ENCODE data around the gene NOBOX. TPM values are rescaled to one million over a fixed set of nuclear protein-coding genes. Genes with fewer than 3 reads are reported as not detected.
"Not testable (repeated sequence)": the region's sequence is repeated elsewhere in the genome, so short reads cannot be mapped to it uniquely, and the experiment has no call there.

Gene NOBOX
- total RNA-seq, 1 donor from 2014 or later: not detected

GRCh38 chr7:144384071-144384470 lies 19.4 kb downstream of the NOBOX start:
- peaks cover 12% of the 10 kb centered on the region for H3K4me1 Mint-ChIP-seq
- no peak overlapping the region for H3K4me3 Mint-ChIP-seq
- no peaks in the 10 kb centered on the region for H3K27me3 Mint-ChIP-seq
- no peaks in the 10 kb centered on the region for H3K9me3 Mint-ChIP-seq
- DNase-seq: no peak
- intact Hi-C loops (cut with micrococcal nuclease): no loop called here
- H3K36me3 Mint-ChIP-seq (ENCODE audit: low read depth): peaks cover 4% of the 10 kb centered on the region
- no peak overlapping the region for H3K27ac Mint-ChIP-seq

GRCh38 chr7:144379776-144380384 lies 23.6 kb downstream of the NOBOX start:
- Mint-ChIP-seq H3K27ac (no peak overlapping the region), H3K4me3 (no peak overlapping the region), H3K9me3 (peaks cover 5% of the 10 kb centered on the region), H3K27me3 (no peaks in the 10 kb centered on the region), H3K4me1 (peaks cover 8% of the 10 kb centered on the region), H3K36me3 (ENCODE audit: low read depth) (peaks cover 8% of the 10 kb centered on the region)
- intact Hi-C loops (cut with micrococcal nuclease): no loop called here
- no peak for DNase-seq

GRCh38 chr7:144378651-144379050 lies 24.8 kb downstream of the NOBOX start:
- Mint-ChIP-seq H3K36me3 (ENCODE audit: low read depth) (peaks cover 8% of the 10 kb centered on the region), H3K4me1 (no peaks in the 10 kb centered on the region), H3K27ac (no peak overlapping the region), H3K4me3 (no peak overlapping the region), H3K27me3 (no peaks in the 10 kb centered on the region), H3K9me3 (peaks cover 5% of the 10 kb centered on the region)
- no peak for DNase-seq
- intact Hi-C loops (cut with micrococcal nuclease): no loop called here

- H3K27me3 Mint-ChIP-seq; H3K4me1 Mint-ChIP-seq; H3K4me3 Mint-ChIP-seq; H3K36me3 Mint-ChIP-seq (ENCODE audit: low read depth); H3K27ac Mint-ChIP-seq; intact Hi-C loops (cut with micrococcal nuclease); H3K9me3 Mint-ChIP-seq; DNase-seq: not testable (repeated sequence)
Measured at GRCh38 chr7:144369221-144369620, 34.3 kb downstream of the NOBOX start.

GRCh38 chr7:144367250-144367649 lies 36.2 kb downstream of the NOBOX start:
- H3K27ac Mint-ChIP-seq; H3K9me3 Mint-ChIP-seq; DNase-seq; intact Hi-C loops (cut with micrococcal nuclease); H3K27me3 Mint-ChIP-seq; H3K36me3 Mint-ChIP-seq (ENCODE audit: low read depth); H3K4me3 Mint-ChIP-seq; H3K4me1 Mint-ChIP-seq: not testable (repeated sequence)

- H3K36me3 Mint-ChIP-seq (ENCODE audit: low read depth); H3K9me3 Mint-ChIP-seq; DNase-seq; H3K4me1 Mint-ChIP-seq; intact Hi-C loops (cut with micrococcal nuclease); H3K4me3 Mint-ChIP-seq; H3K27ac Mint-ChIP-seq; H3K27me3 Mint-ChIP-seq: not testable (repeated sequence)
Measured at GRCh38 chr7:144365523-144365922, 38.0 kb downstream of the NOBOX start.

GRCh38 chr7:144362061-144362460 lies 41.4 kb downstream of the NOBOX start:
- H3K4me3 Mint-ChIP-seq; H3K9me3 Mint-ChIP-seq; H3K4me1 Mint-ChIP-seq; intact Hi-C loops (cut with micrococcal nuclease); H3K36me3 Mint-ChIP-seq (ENCODE audit: low read depth); DNase-seq; H3K27me3 Mint-ChIP-seq; H3K27ac Mint-ChIP-seq: not testable (repeated sequence)

GRCh38 chr7:144356860-144357259 lies 46.6 kb downstream of the NOBOX start:
- H3K4me1 Mint-ChIP-seq; intact Hi-C loops (cut with micrococcal nuclease); H3K4me3 Mint-ChIP-seq; H3K9me3 Mint-ChIP-seq; H3K27me3 Mint-ChIP-seq; H3K27ac Mint-ChIP-seq; H3K36me3 Mint-ChIP-seq (ENCODE audit: low read depth): not testable (repeated sequence)
- DNase-seq: peak; percentile 8

- H3K27me3 Mint-ChIP-seq; H3K9me3 Mint-ChIP-seq; H3K4me3 Mint-ChIP-seq; intact Hi-C loops (cut with micrococcal nuclease); H3K4me1 Mint-ChIP-seq; H3K36me3 Mint-ChIP-seq (ENCODE audit: low read depth); DNase-seq; H3K27ac Mint-ChIP-seq: not testable (repeated sequence)
Measured at GRCh38 chr7:144356185-144356584, 47.3 kb downstream of the NOBOX start.

GRCh38 chr7:144355176-144355822 lies 48.2 kb downstream of the NOBOX start, which contains the start of gene ARHGEF5:
Gene ARHGEF5, plus strand, starts transcription at chr7:144355402. Its CDS starts 7,268 bp downstream, at chr7:144362670.
- H3K27me3 Mint-ChIP-seq: not testable (repeated sequence)
- H3K4me3 Mint-ChIP-seq: peak within 1 kb of the TSS; percentile 94

GRCh38 chr7:144351667-144352066 lies 51.8 kb downstream of the NOBOX start:
- peak; percentile 54 for DNase-seq
- H3K4me3 Mint-ChIP-seq; H3K9me3 Mint-ChIP-seq; H3K4me1 Mint-ChIP-seq; intact Hi-C loops (cut with micrococcal nuclease); H3K27me3 Mint-ChIP-seq; H3K36me3 Mint-ChIP-seq (ENCODE audit: low read depth); H3K27ac Mint-ChIP-seq: not testable (repeated sequence)

More at GRCh38 chr7:144355176-144355822, 48.2 kb downstream of the NOBOX start, which contains the start of gene ARHGEF5:
- H3K36me3 Mint-ChIP-seq (ENCODE audit: low read depth); intact Hi-C loops (cut with micrococcal nuclease); DNase-seq; H3K9me3 Mint-ChIP-seq; H3K4me1 Mint-ChIP-seq: not testable (repeated sequence)
- peak within 1 kb of the TSS; percentile 90 for H3K27ac Mint-ChIP-seq

- intact Hi-C loops (cut with micrococcal nuclease); H3K36me3 Mint-ChIP-seq (ENCODE audit: low read depth); H3K9me3 Mint-ChIP-seq; H3K27ac Mint-ChIP-seq; H3K4me1 Mint-ChIP-seq; H3K27me3 Mint-ChIP-seq; DNase-seq; H3K4me3 Mint-ChIP-seq: not testable (repeated sequence)
Measured at GRCh38 chr7:144348625-144349024, 54.9 kb downstream of the NOBOX start.
